GM12875 (cell line): ENCODE data around the gene PCDH15.

ENCODE experiments used
- H3K4me3 ChIP-seq: one replicate; pipeline ENCODE4 v1.5.1; 2011; ENCODE audit warnings: low read depth, low read length, control low read depth
- TF ChIP-seq, protein P1 (sequence below): IDR thresholded peaks from 2 replicates; pipeline ENCODE4 v1.5.1; 2011; ENCODE audit warnings: low read depth, mild to moderate bottlenecking, control low read depth, inconsistent platforms, low read length, moderate library complexity, borderline replicate concordance; ENCODE audit not compliant: insufficient read depth

Gene PCDH15

DNA sequence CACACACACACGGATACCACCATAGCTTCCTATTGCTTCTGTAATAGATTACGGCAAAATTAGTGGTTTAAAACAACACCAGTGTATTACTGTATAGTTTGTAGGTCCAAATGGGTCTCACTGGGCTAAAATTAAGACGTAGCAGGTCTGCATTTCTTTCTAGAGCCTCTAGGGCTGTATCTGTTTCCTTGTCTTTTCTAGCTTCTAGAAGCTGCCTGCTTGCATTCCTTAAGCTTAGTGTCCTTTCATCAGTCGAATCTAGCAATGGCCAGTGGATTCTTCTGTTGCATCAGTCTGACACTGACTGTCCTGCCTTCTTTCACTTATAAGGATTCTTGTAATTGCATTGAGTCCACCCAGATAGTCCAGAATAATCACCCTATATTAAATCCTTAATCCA is 882.3 kb downstream of the PCDH15 start:
- TF ChIP-seq, protein P1, sequence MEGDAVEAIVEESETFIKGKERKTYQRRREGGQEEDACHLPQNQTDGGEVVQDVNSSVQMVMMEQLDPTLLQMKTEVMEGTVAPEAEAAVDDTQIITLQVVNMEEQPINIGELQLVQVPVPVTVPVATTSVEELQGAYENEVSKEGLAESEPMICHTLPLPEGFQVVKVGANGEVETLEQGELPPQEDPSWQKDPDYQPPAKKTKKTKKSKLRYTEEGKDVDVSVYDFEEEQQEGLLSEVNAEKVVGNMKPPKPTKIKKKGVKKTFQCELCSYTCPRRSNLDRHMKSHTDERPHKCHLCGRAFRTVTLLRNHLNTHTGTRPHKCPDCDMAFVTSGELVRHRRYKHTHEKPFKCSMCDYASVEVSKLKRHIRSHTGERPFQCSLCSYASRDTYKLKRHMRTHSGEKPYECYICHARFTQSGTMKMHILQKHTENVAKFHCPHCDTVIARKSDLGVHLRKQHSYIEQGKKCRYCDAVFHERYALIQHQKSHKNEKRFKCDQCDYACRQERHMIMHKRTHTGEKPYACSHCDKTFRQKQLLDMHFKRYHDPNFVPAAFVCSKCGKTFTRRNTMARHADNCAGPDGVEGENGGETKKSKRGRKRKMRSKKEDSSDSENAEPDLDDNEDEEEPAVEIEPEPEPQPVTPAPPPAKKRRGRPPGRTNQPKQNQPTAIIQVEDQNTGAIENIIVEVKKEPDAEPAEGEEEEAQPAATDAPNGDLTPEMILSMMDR, result no peak
- no peak overlapping the region for H3K4me3 ChIP-seq

DNA sequence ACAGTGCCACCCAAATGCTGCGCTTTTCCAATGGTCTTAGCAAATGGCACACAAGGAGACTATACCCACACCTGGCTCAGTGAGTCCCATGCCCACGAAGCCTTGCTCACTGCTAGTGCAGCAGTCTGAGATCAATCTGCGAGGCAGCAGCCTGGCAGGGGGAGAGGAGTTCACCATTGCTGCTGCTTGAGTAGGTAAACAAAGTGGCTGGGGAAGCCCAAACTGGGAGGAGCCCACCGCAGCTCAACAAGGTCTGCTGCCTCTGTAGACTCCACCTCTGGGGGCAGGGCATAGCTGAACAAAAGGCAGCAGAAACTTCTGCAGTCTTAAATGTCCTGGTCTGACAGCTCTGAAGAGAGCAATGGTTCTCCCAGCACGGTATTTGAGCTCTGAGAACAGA is 891.2 kb downstream of the PCDH15 start:
- H3K4me3 ChIP-seq, result no peak overlapping the region
- TF ChIP-seq, protein P1, result no peak

DNA sequence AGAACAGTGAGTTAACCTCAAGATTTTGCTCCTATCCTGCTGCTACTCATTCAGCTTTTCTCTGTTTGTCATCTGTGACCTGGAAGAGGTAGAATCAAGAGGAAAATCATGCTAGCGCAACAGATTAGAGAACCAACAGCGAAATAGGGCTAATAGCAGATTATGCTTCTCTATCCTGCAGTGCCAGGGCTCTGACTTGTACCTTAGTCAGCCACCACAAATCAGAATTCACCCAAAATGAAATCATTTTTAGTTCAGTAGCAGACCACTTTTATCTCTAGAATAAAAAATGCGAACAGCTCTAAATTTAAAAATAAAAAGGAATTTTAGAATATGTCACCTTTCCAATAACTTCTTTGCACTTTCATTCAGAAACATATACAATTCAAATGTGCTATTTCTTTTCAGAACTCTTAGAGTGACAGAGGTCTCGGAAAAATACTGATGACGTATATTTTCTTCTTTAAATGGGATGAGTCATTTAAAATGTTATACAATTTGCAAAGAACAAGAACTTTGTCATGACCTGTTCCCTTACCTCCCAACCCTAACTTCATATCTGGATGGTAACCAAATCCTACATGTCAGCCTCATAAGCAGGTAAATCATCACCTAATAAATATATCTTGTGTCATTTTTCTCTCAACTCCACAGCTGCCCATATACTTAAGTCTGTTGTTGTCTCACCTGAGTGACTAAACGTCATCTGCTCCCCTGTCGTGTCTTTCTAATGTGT is 896.4 kb downstream of the PCDH15 start:
- TF ChIP-seq, protein P1, result no peak
- no peak overlapping the region for H3K4me3 ChIP-seq

DNA sequence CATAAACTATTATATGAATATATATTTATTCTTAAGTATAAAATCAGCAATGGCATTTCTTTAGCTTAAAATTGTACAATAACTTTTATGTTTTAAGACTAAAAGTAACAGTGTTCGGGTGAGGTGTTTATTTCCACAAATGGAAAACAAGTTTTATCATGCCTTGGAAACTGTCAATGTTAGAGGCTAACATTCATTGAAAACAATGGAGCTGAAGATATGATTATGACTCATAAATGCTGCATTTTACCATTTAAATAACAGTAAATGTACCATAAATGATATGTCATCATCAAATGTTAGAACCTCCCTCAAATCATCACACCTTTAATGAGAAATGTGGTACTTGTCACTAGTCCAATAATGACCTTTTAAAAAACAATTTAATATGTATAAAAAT is 897.3 kb downstream of the PCDH15 start:
- H3K4me3 ChIP-seq, result no peak overlapping the region
- TF ChIP-seq, protein P1, result no peak

DNA sequence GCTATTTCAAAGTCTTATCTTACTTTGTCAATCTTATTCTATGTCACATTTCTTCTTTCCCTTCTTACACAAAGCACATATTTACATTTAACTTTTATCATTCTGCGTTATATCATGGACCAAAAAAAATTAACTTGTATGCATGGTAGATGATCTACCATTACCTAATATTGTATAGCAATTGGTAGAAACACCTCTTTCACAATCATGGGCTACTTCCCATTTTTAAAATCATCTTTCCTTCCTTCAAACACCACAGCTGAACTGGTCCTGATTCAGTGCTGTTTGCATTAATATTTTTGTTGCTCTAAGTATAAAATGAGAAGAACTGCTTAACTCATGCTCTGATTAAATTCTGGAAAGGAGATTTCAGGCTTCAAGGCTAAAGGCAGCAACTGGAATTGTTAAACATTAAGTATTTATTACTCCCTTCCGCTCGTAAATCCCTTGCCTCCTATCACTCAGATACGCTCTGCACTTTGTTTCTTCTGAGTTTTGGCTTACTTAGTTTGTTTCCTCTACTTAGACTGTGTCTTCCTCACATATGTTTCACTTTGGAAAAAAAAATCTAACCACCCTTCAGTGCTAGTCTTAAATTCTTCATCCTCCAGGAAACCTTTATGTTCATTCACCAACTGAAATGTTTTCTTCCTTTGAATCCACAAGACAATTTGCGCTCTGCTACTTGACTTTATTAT is 901.4 kb downstream of the PCDH15 start:
- TF ChIP-seq, protein P1, result no peak

DNA sequence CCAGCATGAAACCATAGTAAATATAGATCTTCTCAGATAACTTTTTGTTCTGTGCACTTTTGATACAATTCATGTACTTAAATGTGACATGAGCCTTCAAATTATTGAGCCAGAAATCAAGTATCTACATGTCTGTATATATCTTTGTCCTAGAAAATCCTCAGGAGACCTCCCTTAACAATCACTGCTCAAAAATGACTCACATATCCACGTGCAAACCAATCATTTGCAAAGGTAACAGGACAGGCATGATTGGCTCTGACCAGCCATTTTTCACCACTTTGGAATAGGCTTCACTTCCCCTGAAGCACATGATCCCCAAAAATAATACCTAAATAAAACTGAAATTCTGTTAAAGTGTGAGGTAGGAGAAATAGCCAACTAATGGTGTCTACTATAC is 902.5 kb downstream of the PCDH15 start:
- TF ChIP-seq, protein P1, result no peak
- H3K4me3 ChIP-seq, result no peak overlapping the region

More for the DNA sequence above, 901.4 kb downstream of the PCDH15 start:
- H3K4me3 ChIP-seq, result no peak overlapping the region

DNA sequence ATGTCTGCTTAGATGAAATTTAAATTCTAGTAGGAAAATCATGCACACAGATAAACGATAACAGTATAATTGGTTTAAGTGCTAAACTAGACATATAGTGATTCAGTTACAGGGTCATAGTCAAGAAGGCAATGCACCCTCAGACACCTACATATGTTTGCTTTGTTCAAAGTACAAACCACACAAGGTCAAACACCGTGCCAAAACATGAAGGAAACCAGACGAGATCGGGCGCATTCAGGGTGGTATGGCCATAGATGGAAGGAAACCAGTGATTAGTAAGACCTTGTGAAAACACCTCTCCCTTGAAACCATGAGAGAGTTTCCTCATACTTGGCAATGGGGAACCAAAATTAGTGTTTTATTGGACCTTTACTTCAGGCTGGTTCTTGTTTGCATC is 906.9 kb downstream of the PCDH15 start:
- TF ChIP-seq, protein P1, result no peak
- H3K4me3 ChIP-seq, result no peak overlapping the region
